ENCODE measurements around the gene LUM. TPM values are rescaled to one million over a fixed set of nuclear protein-coding genes. Genes with fewer than 3 reads are reported as not detected.

LUM gene
- total and polyA plus RNA-seq, 2 of the 4 experiments (the other 2 are of a cell fraction) = 50.0 to 70.5 TPM

DNA sequence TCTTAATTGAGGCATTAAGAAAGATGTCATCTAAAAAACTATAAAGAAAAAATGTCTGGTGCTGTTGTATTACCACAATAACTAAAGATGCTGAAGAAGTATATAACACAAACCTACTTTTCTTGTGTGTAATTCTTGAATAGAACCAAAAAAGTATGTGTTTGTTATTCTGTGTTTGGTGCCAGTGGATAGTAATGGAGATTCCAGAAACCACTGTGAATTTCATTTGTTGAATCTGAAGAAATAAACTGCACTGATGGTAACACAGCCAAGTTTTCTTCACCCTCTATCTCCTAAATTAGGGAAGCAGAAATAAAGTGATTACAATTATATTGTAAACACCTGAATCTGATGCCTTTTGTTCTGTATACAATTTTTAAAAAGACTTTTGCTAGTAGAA is 40.4 kb downstream of the LUM start:
- TF ChIP-seq CEBPB (IDR thresholded peaks at IDR 0.05; ENCODE audit: low read depth, low read length) (no peak), SMC3 (IDR thresholded peaks at IDR 0.05; ENCODE audit: low read depth, low read length) (no peak), RAD21 (IDR thresholded peaks at IDR 0.05; ENCODE audit: low read length) (no peak), RFX5 (IDR thresholded peaks at IDR 0.05; ENCODE audit: low read depth, low read length) (no peak), BHLHE40 (IDR thresholded peaks at IDR 0.05; ENCODE audit: low read depth, low read length) (no peak), MAFK (IDR thresholded peaks at IDR 0.05; ENCODE audit: low read depth, low read length) (no peak)
- Histone ChIP-seq H3K27ac (ENCODE audit: insufficient read depth, low read length) (no peak overlapping the region), H3K9me3 (ENCODE audit: control insufficient read depth, insufficient read depth, low read length) (no peaks in the 10 kb centered on the region), H3K4ac (ENCODE audit: low read depth, low read length) (no peak overlapping the region), H2AFZ (replicated peaks; ENCODE audit: low read length, poor library complexity) (no peak overlapping the region), H2BK15ac (ENCODE audit: low read depth, low read length) (no peak overlapping the region), H3K4me2 (ENCODE audit: low read depth, low read length) (no peak overlapping the region), H4K5ac (ENCODE audit: low read depth, low read length) (no peak overlapping the region), H2BK20ac (ENCODE audit: low read depth, low read length) (no peak overlapping the region), H3K79me1 (ENCODE audit: low read depth in 1 of 2, low read length in 2 of 2) (no peaks in the 10 kb centered on the region), H3K4me3 (ENCODE audit: insufficient read depth, low read depth, low read length) (no peak overlapping the region), H2BK5ac (ENCODE audit: low read depth, low read length, poor library complexity, severe bottlenecking) (no peak overlapping the region), H3K56ac (ENCODE audit: extremely low read depth, insufficient read depth, low read length) (no peak overlapping the region), H3K27me3 (ENCODE audit: control insufficient read depth, insufficient read depth, low read length) (no peaks in the 10 kb centered on the region), H2BK120ac (ENCODE audit: low read depth, low read length) (no peak overlapping the region), H3K9ac (ENCODE audit: low read depth, low read length) (no peak overlapping the region), H3K23ac (ENCODE audit: low read depth, low read length) (no peak overlapping the region), H3K14ac (replicated peaks; ENCODE audit: low read depth, low read length) (no peak overlapping the region), H4K20me1 (ENCODE audit: insufficient read depth, low read length) (no peaks in the 10 kb centered on the region), H4K91ac (ENCODE audit: insufficient read depth, low read depth, low read length) (no peak overlapping the region), H2AK5ac (ENCODE audit: low read depth, low read length) (no peak overlapping the region), H4K8ac (ENCODE audit: low read depth in 2 of 2, low read length in 2 of 2) (no peak overlapping the region), H3K9me1 (ENCODE audit: insufficient read depth, low read length) (no peaks in the 10 kb centered on the region), H3K4me1 (ENCODE audit: control insufficient read depth, insufficient read depth, low read length) (no peaks in the 10 kb centered on the region), H3K36me3 (ENCODE audit: control insufficient read depth, insufficient read depth, low read length) (no peaks in the 10 kb centered on the region), H2AK9ac (replicated peaks; ENCODE audit: low read depth, low read length, poor library complexity) (no peak overlapping the region), H3K18ac (ENCODE audit: low read depth, low read length) (no peak overlapping the region)
- ATAC-seq (ENCODE audit: low read depth) = no peak
- DNase-seq = no peak
- BruUV-seq (replicated peaks) = no TSS peak
- POLR2A ChIA-PET (ENCODE audit: unreplicated experiment) = no interaction called here
- in situ Hi-C loops (cut with MboI; ENCODE audit: low sequenced_read_pairs) = no loop called here
- dilution Hi-C loops (cut with HindIII; ENCODE audit: low sequenced_read_pairs, unreplicated experiment) = no loop called here
- CTCF ChIA-PET = no interaction called here
- intact Hi-C loops (cut with micrococcal nuclease) = no loop called here
